GM21367 (cell line): ENCODE measurements around the gene CROCC2.

ENCODE experiments used
- ATAC-seq: cut with Tn5 transposase; IDR thresholded peaks from one replicate; pipeline ENCODE4 v1.9.1; 2021; ENCODE audit not compliant: unreplicated experiment

The CROCC2 gene

DNA sequence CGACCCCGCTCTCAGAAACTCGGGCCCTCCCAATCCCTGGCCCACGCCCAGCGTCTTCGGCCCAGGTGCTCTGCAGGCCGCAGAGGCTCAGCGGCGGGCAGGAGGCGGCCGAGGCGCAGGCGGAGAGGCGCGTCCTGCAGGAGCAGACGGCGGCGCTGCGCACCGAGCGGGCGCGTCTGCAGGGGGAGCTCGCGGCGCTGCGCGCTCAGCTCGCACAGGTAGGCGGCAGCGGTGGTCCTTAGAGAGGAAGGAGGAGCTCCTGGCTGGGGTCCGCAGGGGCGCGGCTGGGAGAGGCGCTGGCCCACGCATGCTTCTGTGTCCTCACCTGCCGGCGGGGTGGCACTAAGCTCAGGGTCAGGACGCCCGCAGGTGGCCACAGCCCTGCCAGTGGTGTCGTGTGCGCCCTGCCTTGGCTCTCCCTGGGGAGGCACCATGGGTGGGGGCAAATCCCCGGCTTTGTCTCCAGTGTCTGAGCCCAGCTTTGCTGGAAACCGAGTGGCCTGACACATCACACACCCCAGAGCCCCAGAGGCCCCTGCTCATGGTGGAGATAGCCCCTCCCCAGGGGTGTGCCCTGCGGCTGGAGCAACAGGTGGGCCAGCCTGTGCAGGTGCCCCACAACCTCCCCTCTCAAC lies 77.3 kb downstream of the CROCC2 start:
- no peak for ATAC-seq

DNA sequence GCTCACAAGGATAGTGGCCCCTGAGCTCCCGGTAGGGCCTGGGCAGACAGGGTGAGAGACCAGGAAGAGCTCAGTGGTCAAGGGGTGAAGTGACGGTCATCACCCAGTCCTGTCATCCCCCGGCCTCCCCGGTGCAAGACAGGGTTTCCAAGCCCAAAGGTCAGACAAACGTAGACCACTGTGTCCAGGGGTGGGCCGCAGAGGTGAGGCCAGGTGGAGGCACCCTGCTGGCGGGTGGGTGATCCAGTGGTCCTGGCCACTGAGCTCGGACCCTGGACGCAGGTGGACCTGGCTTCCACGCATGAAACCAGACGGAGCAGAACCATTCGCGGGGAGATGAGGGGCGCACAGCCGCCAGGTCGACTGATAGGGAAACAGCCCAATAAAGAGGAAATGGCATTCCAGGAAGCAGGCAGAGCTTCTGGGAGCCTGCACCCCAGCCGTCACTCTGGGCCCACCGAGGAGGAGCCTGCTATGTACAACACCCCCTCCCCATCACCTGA lies 77.9 kb downstream of the CROCC2 start:
- ATAC-seq, result no peak

DNA sequence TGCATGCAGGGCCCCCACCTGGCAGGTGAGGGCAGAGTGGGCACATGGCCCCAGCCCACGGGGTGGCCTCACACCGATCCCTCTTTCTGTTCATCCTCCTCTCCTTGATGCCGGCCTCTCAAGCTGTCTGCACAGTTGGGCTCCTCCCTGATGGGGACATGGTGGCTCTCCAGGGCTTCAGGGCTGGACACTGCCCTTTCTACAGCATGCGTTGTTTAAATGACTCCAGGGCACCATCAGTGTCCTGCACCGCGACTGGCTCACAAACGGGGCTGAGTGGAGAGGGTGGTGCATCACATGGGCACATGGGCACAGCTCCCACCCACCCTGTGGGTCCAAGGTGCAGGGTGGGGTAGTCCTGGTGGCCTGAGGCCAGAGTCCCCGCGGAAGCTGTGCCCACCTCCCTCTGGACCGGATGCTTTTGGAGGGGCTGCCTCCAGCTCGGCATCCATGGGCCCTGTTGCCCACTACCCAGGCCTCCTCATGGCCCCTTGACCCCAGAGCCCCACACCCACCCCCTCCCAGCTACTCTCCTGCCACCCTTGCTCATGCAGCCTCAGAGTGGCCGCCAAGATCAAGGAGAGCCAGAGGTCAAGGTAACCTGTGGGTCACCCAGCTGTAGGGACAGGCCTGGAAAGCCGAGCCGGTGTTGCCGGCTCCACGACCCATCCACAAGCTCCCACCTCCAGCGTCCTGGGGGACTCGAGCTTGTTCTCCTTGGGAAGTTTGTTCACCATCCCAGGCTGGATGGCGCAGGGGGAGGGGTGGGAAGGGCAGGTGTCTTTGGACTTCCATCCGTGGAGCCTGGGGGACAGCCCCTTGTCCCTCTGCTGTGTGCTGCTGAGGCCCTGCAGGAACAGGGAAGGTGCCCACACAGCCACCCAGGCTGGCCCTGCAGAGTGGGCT lies 80.0 kb downstream of the CROCC2 start:
- ATAC-seq, result no peak

DNA sequence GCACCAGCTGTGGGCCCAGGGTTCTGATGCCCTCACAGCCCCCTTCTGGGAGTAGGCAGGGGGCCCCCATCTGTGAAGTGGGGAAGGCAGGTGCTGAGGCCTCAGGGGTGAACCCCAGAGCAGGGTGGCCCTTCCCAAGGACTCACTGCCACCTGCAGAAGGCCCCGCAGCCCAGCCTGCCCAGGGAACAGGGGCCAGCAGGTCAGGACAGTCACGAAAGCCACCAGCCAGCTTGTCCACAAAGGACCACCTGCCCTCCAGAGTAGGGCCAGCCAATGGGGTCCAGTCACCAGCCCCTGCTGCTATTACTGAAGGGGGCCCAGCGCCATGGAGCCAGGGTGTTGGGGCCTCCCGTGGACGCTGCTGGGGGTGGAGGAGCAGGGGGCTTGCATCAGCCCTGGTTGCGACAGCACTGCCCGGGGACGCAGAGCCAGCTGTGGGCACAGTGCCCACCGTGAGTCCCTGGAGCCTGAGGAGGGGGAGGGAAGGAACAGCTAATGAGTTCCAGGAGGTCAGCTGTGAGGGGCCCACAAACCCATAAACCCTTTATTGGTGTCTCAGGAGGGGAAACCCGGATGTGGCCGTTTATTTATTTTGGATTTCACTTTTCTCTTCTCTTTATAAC lies 80.8 kb downstream of the CROCC2 start:
- ATAC-seq, result no peak

DNA sequence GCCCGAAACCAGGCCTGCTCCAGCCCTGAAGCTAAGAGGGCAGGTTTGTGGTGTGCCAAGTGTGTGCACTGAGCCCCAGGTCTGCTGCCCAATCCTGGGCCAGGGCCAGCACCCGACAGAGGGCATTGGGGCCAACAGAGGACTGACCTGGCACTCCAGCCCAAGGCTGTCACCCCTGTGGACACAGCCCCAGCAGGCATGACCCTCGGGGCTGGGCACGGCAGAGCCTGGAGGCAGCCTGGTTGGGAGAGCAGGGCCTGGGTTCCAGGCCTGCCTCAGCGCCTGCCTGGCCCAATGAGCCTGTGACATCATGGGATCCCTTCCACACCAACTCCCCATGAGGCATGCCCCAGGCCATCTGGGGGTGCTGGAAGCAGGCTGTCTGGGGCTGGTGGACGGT lies 81.5 kb downstream of the CROCC2 start:
- no peak for ATAC-seq

DNA sequence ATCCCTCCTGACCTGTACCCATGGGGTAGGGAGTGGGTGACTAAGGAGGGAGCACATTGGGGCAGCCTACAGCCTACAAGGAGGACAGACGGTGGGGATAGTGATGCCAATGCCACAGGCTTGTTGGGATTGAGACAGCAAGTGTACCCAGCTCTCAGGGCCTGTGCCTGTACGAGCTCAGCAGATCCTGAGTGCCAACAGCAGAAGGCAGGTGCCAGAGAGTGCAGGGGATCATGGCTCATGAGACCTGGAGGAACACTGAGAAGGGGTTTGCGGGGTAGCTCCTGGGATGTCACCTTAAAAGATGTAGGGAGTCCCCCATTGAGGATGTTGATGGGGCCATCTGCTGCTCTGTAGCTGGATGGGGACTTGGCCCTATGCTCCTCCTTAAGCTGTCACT lies 82.0 kb downstream of the CROCC2 start:
- no peak for ATAC-seq

DNA sequence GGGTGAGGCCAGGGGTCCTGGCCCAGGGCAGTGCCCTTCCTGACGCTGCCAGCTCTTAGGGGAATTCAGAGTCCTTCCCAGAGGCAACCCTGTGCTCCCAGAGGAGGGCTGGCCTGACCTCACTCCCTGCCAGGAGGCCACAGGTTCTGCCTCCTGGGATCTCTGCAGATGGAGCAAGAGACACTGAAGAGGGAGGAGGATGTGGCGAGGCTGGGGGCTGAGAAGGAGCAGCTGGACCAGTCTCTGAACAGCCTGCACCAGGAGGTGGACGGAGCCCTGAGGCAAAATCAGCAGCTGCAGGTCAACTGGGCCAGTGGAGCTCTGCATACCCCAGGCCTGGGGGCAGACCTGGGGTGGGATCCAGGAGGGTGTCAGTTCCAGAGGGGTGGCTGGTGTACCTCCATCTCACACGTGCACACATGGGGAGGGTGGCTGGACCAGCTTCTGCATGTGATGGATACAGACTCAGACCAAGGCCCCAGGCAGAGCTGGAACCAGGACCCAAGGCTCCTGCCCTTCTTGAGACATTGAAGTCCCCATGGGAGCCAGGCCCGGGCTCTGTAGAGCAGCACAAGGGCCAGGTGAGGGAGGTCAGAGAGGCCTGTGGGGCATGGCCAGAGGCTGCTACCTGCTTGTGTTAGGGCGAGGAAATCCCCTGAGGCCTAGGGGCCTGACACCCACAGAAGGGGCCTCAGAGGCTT lies 82.6 kb downstream of the CROCC2 start:
- ATAC-seq, result no peak

DNA sequence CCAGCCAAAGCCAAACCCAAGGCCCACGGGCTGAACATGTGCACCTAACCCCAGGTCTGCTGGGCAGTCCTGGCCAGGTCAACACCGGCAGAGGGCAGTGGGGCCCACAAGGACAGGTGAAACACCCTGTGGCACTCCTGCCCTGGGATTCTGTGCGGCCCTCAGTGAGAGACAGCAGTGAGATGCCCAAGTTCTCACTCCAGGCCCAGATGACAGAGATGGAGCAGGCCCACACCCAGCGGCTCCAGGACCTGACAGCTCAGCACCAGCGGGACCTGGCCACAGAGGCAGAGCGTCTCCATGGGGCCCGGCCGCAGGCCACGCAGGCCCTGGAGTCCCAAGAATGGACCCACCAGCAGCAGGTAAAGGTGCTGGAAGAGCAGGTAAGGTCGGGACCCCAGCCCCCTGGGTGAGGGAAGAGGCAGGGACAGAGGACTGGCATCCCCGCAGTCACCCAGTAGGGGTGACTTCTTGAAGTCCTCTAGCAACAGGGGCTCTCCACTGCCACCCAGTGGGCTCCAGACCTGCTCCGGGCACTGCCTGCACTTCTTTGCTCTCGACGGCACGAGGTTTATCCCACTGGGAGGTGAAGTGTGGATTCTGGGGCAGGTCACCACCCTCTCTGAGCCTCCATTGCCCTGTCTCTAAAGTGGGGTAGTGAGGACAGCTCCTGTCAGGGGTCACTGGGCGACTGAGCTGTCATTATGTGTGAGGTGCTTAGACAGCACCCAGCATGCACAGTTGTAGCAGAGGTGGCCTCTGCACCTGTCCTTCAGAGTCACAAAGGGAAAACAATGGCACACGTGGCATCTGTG lies 83.5 kb downstream of the CROCC2 start:
- ATAC-seq, result no peak

DNA sequence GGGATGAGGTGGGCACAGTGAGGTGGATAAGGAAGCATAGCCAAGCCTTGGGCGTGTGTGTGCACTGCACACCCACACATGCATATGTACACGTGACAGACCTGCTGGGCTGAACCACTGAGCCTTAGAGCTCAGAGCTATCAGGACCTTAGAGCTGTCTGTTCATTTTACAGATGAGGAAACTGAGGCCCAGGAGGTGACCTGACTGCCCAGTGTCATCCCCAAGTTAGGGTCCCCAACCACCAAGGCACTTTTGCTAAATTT lies 84.1 kb downstream of the CROCC2 start:
- ATAC-seq, result no peak

DNA sequence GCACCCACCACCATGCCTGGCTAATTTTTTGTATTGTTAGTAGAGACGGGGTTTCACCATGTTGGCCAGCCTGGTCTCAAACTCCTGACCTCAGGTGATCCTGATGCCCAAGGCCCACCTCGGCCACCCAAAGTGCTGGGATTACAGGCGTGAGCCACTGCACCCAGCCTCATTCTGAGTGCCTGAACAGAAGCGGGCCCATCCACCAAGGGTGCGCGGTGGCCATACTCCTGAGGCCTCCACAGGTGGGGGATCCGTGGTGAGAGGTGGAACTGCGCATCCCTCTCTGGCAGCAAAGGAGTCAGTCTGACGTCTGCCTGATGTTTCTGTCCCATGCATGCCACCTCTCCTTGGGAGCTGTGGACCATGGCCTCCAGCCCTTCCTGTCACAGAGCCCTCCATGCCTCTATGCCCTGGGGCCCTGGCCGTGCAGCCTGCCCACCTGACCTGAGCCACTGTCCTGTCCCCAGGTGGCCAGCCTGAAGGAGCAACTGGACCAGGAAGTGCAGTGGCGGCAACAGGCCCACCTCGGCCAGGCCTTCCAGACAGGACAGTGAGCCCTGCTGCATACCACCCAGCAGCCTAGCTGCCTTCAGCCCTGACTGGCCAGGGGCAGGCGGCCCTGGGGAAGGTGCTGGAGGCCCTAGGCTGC lies 84.7 kb downstream of the CROCC2 start:
- no peak for ATAC-seq

DNA sequence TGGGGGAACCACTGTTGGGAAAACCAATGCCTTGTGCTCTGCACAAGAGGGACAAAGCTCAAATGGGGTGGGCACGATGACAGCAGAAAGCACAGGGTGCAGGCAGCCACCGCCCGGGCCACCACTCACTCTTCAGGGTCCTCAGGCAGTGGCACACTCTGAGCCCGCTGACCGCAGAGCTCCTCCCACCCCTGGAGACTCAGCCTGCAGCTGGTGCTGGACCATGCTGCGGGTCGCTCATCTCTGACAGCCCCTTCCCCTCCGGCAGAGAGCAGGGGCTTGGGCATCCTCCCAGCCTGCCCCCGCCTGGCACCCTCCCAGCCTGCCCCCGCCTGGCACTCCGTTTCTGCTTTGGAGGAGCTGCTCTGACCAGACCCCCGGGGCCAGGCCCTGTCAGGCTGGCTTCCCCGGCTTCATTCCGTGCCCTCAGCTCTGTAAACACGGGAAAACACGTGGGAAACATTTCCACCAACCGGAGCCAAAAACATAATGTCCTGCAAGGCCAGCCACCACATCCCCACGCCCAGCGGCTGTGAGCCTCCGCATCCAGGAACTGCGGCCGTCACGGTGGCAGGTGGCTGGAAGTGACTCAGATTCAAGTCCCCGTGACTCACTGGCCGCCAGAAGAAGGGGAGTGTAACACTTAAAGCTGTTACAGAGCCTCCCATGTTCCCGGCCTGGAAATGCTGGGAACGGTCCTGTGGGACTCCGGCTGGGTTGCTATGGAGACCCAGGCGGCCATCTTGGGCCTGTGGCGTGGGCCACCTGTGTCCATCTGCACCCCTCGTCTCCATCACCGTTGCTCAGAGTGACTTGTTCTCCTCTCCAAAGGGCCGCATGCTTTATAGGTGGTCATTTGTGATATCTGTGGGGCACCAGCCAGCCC lies 85.5 kb downstream of the CROCC2 start:
- no peak for ATAC-seq

DNA sequence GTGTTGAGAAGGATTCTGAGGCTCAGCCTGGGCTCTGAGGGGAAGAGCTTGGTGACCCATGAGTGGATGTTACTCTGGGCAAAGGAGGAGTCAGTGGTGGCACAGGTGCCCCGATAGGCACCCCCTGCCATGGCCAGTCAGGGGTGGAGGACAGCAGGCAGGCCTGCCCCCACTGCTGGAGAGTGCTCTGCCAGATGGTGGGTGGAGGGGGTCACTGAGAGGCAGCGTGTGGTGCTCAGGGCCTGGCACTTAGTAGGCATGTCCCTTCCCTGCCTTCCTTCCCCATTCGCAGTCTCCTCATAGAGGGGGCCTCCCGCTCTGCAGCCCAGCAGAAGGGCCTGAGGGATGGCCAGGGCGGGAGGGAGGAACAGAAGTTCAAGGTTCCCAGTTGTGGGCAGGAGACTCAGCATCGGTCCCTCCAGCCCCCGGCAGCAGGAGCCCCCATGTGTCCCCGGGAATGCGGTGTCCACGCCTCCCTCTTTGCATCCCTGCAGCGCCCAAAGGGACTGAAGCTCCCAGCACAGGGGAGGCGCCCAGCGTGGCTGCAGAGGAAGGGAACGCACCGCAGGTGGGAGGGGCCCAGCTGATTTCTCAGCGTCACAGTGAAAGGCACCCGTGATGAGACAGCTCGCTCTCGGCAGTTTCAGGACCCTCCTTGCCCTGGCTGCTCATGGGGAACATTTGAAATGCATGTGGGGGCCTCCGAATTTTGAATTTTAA lies 86.6 kb downstream of the CROCC2 start:
- ATAC-seq, result no peak

DNA sequence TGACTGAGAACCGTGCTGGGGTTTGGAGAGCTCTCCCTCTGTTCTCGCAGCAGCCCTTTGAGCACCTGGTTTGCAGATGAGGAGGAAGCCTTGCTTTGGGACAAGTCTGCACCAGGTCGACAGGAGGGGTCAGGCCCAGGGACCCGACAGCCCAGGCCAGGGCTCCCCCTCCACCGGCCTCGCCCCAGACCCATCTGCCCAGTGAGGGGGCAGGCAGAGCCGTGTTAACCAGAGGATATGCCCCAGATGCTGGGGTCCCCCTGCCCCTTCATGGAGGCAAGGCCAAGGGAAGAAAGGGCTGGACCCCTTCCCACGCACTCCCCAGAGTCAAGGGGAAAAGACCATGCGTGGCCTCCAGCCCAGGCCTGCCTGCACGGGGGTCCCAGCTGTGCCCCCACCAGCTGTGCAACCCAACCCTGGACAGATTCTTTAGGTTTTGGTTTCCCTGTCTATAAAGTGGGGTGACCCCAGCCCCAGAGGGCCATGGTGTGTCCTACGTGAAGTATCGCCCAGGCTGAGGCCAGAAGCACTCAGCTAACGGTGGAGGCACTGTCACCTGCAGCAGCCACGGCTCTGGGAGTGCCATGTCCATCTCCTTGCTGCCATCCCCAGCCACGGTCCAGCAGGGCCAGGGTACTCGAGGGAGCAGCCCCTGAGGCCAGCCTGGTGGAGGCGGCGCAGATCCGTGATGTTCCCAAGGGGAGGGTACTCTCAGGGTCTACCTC lies 87.5 kb downstream of the CROCC2 start:
- ATAC-seq, result no peak

DNA sequence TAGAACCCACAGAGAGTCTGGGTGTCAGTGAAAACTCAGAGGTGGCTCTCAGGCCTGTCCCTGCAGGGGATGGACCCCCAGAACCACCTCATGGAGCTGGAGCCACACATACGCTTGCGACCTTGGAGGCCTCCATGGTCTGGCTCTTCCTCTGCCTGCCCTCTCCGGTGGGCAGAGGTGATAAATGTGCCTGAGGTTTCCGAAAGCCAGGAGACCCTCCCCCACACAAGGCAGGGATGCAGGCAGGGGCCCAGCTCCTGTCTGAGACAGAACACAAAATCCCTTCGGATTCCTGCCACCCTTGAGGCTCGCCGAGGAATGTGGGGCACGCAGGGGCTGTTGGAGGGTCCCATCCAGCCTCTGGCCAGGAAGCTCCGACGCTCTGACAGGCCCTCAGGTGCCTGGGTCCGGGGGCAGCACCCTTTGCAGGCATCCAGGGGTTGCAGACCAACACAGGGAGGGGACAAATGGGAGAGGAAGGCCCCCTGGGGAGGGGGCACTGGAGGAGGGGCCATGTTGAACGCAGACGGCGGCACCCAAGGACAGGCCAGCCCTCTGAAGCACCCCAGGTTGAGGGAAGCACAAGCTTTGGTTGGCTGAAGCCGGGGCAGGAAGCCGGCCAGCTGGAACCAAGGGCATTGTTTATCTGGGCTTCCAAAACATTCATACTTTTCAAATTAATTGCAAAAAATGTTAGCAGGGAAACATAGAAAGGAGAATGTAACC lies 88.2 kb downstream of the CROCC2 start:
- ATAC-seq, result no peak

DNA sequence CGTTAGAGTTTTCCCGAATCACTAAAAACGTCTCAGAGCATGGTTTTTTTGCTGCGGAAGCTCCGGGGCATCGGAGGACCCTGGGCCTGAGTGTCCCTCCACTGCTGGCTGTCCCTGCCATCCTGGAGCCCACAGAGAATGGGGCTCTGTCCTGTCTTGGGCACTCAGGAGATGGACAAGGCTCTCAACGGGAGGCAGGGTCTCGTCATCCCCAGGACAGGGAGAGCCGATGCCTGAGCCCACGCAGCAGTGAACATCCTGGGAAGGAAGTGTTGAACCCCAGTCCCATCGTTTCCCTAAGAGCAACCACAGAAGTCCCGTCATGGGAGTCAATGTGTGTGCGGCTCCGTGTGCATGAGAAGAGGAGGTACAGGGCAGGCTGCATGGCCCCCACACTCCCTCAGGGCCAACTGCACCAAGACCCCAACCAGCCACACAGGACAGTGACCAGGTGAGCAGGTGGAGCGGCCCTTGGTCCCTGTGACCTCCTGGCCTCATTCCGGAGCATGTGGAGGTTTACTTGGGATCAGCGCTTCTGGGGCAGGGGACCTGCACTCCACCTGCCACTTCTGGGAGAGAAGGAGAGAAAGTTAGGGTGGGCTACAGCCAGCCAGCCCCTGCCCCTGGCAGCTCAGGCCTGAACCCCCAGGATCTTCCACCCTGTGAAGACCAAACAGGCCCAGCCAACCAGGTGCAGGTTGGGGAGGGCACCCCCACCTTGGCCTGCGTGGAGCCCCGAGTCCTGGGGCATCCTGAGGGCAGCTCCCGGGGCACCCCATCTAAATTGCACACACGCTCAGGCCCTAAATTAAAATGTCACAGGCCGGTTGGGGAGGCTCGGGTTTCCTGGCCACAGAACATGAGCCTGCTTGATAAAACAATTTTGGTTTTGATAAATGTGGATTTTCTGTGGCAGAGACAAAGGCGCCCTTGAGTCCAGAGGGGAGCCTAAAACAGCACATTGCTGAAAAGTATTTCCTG lies 89.2 kb downstream of the CROCC2 start:
- ATAC-seq, result no peak
